ENCODE measurements around the gene NTMT1. TPM values are rescaled to one million over a fixed set of nuclear protein-coding genes. Genes with fewer than 3 reads are reported as not detected.
A peak's percentile ranks its signal among the peaks of the same experiment; 100 is the strongest.

The NTMT1 gene
- total and polyA plus RNA-seq, 10 of the 15 experiments (the other 5 are each of a cell fraction or from before 2014, with no cell fraction given): 12.8 to 85.4 (median 39.3) TPM

DNA sequence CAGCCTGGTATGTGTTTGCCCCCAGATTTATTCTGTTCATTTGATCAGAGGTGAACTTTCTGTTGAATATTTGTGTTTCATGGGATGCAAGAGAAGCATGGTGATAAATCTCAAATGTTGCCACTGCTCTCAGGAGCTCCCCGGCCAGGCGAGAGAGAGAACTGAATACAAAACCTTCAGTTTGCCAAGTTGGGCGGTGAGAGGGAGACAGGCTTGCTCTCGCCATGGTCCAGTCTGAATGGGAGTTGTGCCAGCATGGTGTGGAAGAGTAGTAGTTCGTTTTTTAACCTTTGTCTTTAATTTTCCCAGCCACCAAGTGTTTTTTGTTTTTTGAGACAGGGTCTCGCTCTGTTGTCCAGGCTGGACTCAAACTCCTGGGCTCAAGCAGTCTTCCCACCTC is 2.7 kb downstream of the NTMT1 start:
- H3K9me3 ChIP-seq (replicated peaks; ENCODE audit: control insufficient read depth, insufficient read depth, low read length): no peaks in the 10 kb centered on the region
- in situ Hi-C loops (cut with MboI) (no loop called here), intact Hi-C loops (cut with micrococcal nuclease; ENCODE audit: unreplicated experiment) (no loop called here)
- no peak overlapping the region for H2AFZ ChIP-seq (ENCODE audit: control insufficient read depth, low read depth, low read length)
- ChIA-PET CTCF (interaction anchor here (1.2 kb wide), 1 partner anchor 497 kb away, joined by 5 read pairs; no protein-coding TSS in a partner anchor), RAD21 (ENCODE audit: unreplicated experiment) (interaction anchor here (1.1 kb wide), 1 partner anchor 497 kb away, joined by 3 read pairs; no protein-coding TSS in a partner anchor), POLR2A (interaction anchor here (1.5 kb wide), 1 partner anchor 10 kb away, joined by 3 read pairs; no protein-coding TSS in a partner anchor), SMC1A (ENCODE audit: uncharacterized antibody, unreplicated experiment) (interaction anchor here (1.4 kb wide), 1 partner anchor 497 kb away, joined by 3 read pairs; no protein-coding TSS in a partner anchor)
- ATAC-seq (no peak), FAIRE-seq (no peak), DNase-seq (ENCODE audit: low read depth, low spot score) (no peak)
- H3K36me3 ChIP-seq (ENCODE audit: control insufficient read depth in 2 of 2, insufficient read depth in 2 of 2, low read length in 1 of 2): peaks cover 5 to 9% of the 10 kb centered on the region in 2 experiments; a peak in 3 of 4 replicates
- no peak overlapping the region for H3K27ac ChIP-seq (ENCODE audit: control insufficient read depth, insufficient read depth)
- H3K4me2 ChIP-seq (ENCODE audit: control insufficient read depth, insufficient read depth): peak overlapping the region; percentile 54; the same call in 1 of the 2 replicates
- BruUV-seq (replicated peaks): no TSS peak
- peaks cover 18% of the 10 kb centered on the region for H3K4me1 ChIP-seq (ENCODE audit: control insufficient read depth, insufficient read depth, low read length)
- H3K27me3 ChIP-seq (replicated peaks in 1 of 2; ENCODE audit: control insufficient read depth in 2 of 2, insufficient read depth in 2 of 2, low read length in 1 of 2): no peaks in the 10 kb centered on the region
- 79% methylated on average over 6 of the region's 6 CpGs for WGBS (ENCODE audit: insufficient coverage, insufficient replicate concordance, low lambda C conversion rate, missing lambda C conversion rate)
- H3K9ac ChIP-seq (ENCODE audit: control insufficient read depth, insufficient read depth, low read length): no peak overlapping the region; the same call in 1 of the 2 replicates
- H3K4me3 ChIP-seq: no peak overlapping the region
- TF ChIP-seq SIX5 (IDR thresholded peaks at IDR 0.05; ENCODE audit: low read depth, low read length, severe bottlenecking): no peak
- TF ChIP-seq, protein P1, sequence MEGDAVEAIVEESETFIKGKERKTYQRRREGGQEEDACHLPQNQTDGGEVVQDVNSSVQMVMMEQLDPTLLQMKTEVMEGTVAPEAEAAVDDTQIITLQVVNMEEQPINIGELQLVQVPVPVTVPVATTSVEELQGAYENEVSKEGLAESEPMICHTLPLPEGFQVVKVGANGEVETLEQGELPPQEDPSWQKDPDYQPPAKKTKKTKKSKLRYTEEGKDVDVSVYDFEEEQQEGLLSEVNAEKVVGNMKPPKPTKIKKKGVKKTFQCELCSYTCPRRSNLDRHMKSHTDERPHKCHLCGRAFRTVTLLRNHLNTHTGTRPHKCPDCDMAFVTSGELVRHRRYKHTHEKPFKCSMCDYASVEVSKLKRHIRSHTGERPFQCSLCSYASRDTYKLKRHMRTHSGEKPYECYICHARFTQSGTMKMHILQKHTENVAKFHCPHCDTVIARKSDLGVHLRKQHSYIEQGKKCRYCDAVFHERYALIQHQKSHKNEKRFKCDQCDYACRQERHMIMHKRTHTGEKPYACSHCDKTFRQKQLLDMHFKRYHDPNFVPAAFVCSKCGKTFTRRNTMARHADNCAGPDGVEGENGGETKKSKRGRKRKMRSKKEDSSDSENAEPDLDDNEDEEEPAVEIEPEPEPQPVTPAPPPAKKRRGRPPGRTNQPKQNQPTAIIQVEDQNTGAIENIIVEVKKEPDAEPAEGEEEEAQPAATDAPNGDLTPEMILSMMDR (IDR thresholded peaks at IDR 0.05 in 2 of 3, conservative IDR thresholded peaks at IDR 0.05 in 1 of 3; ENCODE audit: control insufficient read depth in 2 of 3, extremely low read depth in 1 of 3, insufficient read depth in 1 of 3, low read depth in 3 of 3, low read length in 3 of 3): 0 out of 6 replicates have a peak, but pooled peaks of 1 of the 3 experiments have one; percentile 11
- peaks cover 55% of the 10 kb centered on the region for H3K79me2 ChIP-seq (ENCODE audit: control insufficient read depth, insufficient read depth, low read length)
- H4K20me1 ChIP-seq (ENCODE audit: control insufficient read depth, insufficient read depth): no peaks in the 10 kb centered on the region; the same call in 1 of the 2 replicates

All from GM12878 (cell line).